ENCODE data around the gene USP49. TPM values are rescaled to one million over a fixed set of nuclear protein-coding genes. Genes with fewer than 3 reads are reported as not detected.
A peak's percentile ranks its signal among the peaks of the same experiment; 100 is the strongest.

USP49 gene
- total RNA-seq, 6 donors from 2014 or later = 2.7 to 16.8 (median 4.3) TPM

GRCh38 chr6:41775293-41775882, 119.8 kb downstream of the USP49 start:
- DNase-seq = no peak

GRCh38 chr6:41774841-41775240, 120.3 kb downstream of the USP49 start:
- DNase-seq = no peak
- Histone ChIP-seq H3K9me3 (no peaks in the 10 kb centered on the region), H3K4me3 (no peak overlapping the region), H3K4me1 (peaks cover 8 to 27% (median 16%) of the 10 kb centered on the region in 4 donors), H3K27me3 (no peaks in the 10 kb centered on the region), H3K36me3 (peaks cover 9 to 72% (median 52%) of the 10 kb centered on the region in 4 donors), H3K27ac (no peak overlapping the region)
- WGBS, 2 donors = 89 to 97% methylated on average over 3 of the region's 3 CpGs
- no peak for TF ChIP-seq EP300 (IDR thresholded peaks at IDR 0.05)
- TF ChIP-seq CTCF (IDR thresholded peaks at IDR 0.05) = no peak
- no peak for TF ChIP-seq POLR2AphosphoS5 (IDR thresholded peaks at IDR 0.05)
- no peak for TF ChIP-seq POLR2A (IDR thresholded peaks at IDR 0.05)
- no peak for ATAC-seq (ENCODE audit: low FRiP score in 2 of 2)

More at GRCh38 chr6:41775293-41775882, 119.8 kb downstream of the USP49 start:
- 74 to 89% methylated on average over 4 to 13 of the region's 13 CpGs for WGBS, 2 donors
- TF ChIP-seq EP300 (IDR thresholded peaks at IDR 0.05) = no peak
- TF ChIP-seq POLR2AphosphoS5 (IDR thresholded peaks at IDR 0.05) = no peak
- no peak for TF ChIP-seq CTCF (IDR thresholded peaks at IDR 0.05)
- no peak for TF ChIP-seq POLR2A (IDR thresholded peaks at IDR 0.05)
- Histone ChIP-seq H3K27ac (no peak overlapping the region), H3K36me3 (peaks cover 7 to 66% (median 49%) of the 10 kb centered on the region in 4 donors), H3K9me3 (no peaks in the 10 kb centered on the region), H3K4me1 (peaks cover 8 to 27% (median 16%) of the 10 kb centered on the region in 4 donors), H3K4me3 (no peak overlapping the region), H3K27me3 (no peaks in the 10 kb centered on the region)
- ATAC-seq (ENCODE audit: low FRiP score in 2 of 2) = no peak

GRCh38 chr6:41771058-41771983, 123.9 kb downstream of the USP49 start:
- no peak overlapping the region for H3K27ac ChIP-seq
- peaks cover 17 to 30% (median 24%) of the 10 kb centered on the region in 4 donors for H3K4me1 ChIP-seq
- ATAC-seq (ENCODE audit: low FRiP score in 2 of 2) (no peak), DNase-seq (peak in 1 of 2 donors; percentile 71)
- no peaks in the 10 kb centered on the region for H3K27me3 ChIP-seq
- H3K9me3 ChIP-seq = no peaks in the 10 kb centered on the region
- WGBS, 2 donors = 85 to 92% methylated on average over 17 to 27 of the region's 29 CpGs
- no peak overlapping the region for H3K4me3 ChIP-seq
- H3K36me3 ChIP-seq = peaks cover 9 to 64% (median 47%) of the 10 kb centered on the region in 4 donors
- TF ChIP-seq CTCF (IDR thresholded peaks at IDR 0.05) = no peak
- TF ChIP-seq POLR2AphosphoS5 (IDR thresholded peaks at IDR 0.05) = no peak
- no peak for TF ChIP-seq EP300 (IDR thresholded peaks at IDR 0.05)
- no peak for TF ChIP-seq POLR2A (IDR thresholded peaks at IDR 0.05)

DNA sequence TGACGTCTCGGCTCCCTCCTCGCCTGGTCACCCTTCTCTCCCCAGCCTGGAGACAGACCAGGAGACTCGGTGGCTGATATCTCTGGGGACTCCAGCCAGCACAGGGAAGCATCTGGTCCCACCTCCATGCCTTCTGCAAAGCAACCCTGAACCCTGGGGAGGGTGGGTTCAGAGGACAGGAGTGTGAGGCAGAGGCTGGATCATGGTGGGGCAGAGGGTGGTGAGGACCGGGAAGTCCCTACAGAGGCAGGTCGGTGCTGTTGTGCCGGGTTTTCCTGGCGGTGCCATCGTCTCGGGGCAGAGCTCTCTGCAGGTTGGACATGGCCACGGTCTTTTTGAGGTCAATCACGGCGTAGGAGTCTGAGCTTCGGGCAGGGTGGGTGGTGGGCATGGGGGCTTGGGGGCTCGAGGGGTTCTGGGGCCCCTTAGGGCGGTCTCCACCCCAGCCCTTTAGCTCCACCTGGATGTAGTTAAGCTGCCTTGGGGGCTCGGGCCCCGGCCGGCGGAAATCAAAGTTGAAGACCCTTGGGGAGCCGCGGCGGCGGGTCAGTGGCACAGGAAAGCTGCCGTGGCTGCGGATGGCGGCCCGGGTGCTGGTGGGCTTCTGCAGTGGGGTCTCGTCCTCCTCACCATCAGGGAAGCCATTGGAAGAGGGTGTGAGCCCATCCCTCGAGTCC, 124.7 kb downstream of the USP49 start:
- DNase-seq = peak in 1 of 2 donors; percentile 84
- 93 to 94% methylated on average over 15 to 30 of the region's 30 CpGs for WGBS, 2 donors
- H3K4me1 ChIP-seq = peaks cover 17 to 26% (median 24%) of the 10 kb centered on the region in 4 donors

More for the DNA sequence above, 124.7 kb downstream of the USP49 start:
- TF ChIP-seq CTCF (IDR thresholded peaks at IDR 0.05) (no peak), EP300 (IDR thresholded peaks at IDR 0.05) (no peak), POLR2AphosphoS5 (IDR thresholded peaks at IDR 0.05) (no peak), POLR2A (IDR thresholded peaks at IDR 0.05) (no peak)
- H3K27me3 ChIP-seq = no peaks in the 10 kb centered on the region
- no peaks in the 10 kb centered on the region for H3K9me3 ChIP-seq
- H3K27ac ChIP-seq = no peak overlapping the region
- H3K4me3 ChIP-seq = no peak overlapping the region
- no peak for ATAC-seq (ENCODE audit: low FRiP score in 2 of 2)
- H3K36me3 ChIP-seq = peaks cover 9 to 58% (median 47%) of the 10 kb centered on the region in 4 donors
